Urothelium cell line (cell line): Measurements from ENCODE around the gene TCF4.
A peak's percentile ranks its signal among the peaks of the same experiment; 100 is the strongest.

Source experiments
- DNase-seq: peaks from one replicate; pipeline ENCODE4 v3.0.0; 2011; ENCODE audit warnings: low spot score, mixed read lengths
- FAIRE-seq: peaks from 2 replicates; lab custom pipeline; 2011; peaks lifted over from hg19 to GRCh38; lab: Jason Lieb, UNC

TCF4 gene

DNA sequence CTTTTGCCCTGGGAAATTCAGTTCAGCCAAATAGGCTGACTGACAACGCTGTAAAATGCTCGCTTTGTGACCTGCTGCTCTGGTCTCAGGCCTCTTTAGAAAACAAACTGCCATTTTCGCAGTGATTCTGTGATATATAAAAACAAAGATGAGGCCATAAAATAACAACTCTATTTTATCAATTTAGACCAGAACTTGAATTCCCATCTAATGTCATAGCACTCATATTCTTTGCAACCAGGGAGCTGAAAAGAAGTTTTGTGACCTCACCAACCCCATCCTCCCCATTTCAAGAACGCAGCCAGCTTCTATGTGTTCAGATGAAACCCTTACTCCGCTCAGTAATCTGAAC is 40.3 kb downstream of the TCF4 start:
- DNase-seq (no peak), FAIRE-seq (no peak)

DNA sequence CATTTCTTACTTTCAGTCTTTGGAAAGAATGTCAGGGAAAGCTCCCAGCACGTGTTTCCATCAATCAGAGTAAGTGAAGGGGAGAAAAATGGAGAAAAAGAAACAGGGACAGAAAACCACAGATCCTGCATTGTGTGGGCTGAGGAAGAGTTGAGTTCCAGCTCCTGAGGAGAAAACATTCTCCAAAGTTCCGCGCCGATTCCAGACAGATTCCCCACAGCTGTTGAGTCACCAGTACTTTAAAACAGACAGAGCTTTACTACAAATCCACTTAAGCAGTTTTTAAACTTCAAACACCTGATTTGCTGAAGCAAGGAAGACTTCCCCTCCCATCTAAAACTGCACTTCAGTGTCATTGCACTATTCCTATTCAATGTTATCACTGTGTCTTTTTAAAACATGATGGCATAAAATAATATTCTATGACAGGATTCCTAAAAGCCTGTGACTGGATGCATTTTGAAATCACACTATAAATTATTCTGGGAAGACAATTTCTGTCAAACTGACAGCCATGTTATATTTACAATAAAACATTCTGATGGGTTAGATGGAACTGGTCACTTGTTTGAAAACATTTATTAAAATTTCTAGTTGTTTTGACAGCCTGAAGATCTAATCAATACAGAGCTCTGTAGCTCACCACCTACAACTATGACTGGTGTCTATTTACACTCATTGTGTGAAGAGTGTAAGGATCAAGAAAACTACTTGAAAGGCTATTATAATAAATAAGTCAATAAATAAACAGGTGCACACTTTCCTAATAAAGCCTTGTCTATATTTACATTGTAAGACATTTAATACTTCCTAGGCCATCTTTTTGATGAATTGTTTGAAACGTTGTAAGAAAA is 40.9 kb downstream of the TCF4 start:
- FAIRE-seq (no peak), DNase-seq (peak; percentile 3)

DNA sequence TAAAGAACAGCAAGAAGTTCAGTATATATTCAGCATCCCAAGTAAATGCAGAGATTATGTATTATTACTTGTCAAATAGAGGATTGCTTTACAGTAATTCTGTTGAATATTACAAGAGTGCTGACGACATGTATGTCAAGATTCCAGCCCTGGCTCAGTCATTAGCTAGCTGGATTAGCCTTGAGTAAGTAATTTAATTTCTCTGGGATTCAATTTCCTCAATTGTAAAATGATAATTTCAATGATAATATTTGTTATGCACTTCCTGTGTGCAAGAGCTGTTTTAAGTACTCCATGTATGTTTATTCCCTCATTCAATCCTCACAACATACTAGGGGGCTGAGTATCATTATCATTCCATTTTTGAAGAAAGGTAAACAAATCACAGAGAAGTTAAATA is 44.0 kb downstream of the TCF4 start:
- DNase-seq (no peak), FAIRE-seq (no peak)

DNA sequence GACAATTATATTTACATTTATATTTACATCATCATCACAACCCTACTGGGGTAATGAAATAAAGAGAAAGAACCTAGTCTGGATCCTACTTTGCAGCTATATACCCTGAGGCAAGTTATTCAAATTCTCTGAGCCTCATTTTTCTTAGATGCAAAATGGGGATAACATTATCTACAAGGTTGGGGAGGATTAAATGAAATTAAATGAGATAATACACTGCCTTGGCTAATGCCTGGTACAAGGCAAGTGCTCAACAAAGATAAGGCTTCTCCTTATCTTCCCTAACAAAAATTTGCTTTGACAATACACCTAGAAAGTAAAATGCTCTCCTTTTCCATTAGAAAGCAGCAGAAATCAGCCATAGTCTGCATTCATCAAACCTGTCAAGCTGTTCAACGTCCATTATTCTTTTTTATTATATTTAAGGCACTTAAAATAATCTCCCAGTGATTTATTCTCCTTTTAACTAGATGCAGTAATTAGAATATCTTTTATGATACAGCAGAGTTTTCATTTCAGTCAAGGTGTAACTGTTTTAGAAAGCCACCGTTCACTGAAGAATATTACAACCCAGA is 44.8 kb downstream of the TCF4 start:
- no peak for DNase-seq

DNA sequence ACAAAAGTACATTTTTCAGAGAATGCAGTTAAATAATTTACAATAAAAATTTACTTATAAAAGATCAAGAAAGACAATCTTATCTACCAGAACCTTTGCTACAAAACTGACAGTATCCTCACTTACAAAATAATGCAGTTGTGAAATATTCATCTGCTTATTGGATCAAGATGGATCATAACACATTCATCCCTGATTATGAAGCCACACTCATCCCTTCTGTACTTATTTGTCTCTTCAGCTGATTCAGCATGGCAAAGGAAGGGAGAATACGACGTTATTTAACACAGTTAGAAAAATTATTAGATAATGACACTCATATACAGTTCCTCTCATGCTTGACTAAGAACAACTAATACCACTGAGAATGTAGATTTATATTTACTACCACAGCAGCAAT is 46.4 kb downstream of the TCF4 start:
- DNase-seq, result no peak
- no peak for FAIRE-seq

More for the DNA sequence above, 44.8 kb downstream of the TCF4 start:
- no peak for FAIRE-seq

DNA sequence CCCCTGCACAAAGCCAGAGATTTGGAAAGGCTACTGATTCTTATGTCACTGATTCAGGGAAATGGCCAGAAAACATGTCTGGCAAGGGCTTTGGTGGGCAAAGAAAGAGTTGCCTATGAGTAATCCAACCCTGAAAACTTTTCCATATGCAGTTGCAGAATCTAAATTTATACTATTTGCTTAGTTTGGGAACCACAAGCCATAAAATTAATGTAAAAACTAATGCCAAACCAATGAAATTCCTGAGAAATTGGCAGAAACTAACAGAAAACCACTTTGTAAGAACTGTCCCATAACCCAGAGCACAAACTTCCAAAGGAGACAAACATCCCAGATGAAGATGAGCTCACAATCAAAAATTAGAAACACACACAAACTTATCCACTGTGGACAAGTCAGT is 48.8 kb downstream of the TCF4 start:
- no peak for FAIRE-seq
- no peak for DNase-seq

DNA sequence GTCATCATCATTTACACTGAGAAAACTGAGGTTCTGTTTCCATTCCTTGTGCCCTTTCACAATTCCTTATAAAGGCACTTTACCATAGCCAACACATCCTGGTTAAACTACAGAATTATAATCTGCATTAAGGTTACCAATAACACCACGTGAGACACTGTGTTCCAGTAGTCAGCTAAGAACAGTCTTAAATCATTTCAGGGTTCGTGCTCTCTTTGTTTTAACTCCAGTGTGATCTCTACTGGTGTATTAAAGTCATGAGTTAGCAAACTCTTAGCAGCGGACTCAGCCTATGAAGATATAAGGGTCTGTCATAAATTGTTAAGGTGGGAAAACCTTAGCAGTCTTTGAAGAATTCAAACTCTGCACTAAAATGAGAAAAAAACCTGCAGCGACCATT is 53.0 kb downstream of the TCF4 start:
- no peak for FAIRE-seq
- DNase-seq, result no peak

DNA sequence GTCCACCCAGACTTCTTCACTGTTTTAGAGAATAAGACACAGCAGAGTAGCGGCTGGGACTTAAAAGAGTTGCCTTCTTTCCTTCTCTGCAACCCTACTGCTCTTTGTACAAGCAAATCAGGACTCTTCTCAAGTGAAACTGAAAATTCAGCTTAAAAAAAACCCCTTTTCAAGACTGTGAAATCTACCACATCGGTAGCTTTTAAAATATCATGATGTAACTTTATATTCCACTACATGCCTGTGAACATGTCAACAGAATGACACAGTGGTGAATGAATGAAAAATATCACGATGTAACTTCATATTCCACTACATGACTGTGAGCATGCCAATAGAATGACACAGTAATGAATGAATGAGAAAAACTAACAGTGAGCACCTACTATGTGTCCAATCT is 53.4 kb downstream of the TCF4 start:
- DNase-seq (no peak), FAIRE-seq (no peak)

DNA sequence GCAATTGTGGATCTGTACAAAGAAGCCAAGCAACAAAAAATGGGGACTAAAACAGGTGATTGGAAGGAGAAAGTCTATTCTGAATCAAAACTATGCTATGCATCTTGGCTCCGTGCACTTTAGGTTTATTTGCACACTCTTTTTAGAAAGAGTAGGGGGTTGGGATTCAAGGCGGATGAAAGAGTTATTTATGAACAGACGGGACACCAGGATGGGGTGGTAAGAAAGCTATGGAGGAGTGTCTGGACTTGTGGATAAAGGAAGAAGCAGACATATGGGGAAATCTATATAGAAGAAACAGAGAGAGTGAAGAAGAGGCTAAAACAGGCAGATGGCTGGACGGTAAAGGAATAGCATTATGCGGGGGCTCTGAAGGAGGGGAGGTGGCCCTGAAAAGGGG is 57.8 kb downstream of the TCF4 start:
- FAIRE-seq, result no peak
- DNase-seq, result no peak

DNA sequence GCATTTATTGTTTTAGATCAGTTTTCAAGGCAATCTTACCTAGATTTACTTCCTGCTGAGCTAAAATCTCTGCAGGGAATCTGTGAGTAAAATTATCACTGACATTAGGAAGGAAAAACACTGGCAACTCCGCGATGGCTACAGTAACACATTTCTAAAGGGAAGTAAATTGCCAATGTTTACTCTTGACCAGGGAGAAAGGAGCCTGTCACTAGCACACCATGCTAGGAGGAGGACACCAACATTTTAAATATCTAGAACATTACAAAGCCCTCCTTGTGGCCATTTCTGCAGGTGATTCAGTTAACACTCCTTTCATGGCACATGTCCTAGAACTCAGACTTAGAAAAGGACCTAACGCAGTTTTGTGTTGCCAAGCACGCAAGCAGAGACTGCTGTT is 58.4 kb downstream of the TCF4 start:
- no peak for FAIRE-seq

DNA sequence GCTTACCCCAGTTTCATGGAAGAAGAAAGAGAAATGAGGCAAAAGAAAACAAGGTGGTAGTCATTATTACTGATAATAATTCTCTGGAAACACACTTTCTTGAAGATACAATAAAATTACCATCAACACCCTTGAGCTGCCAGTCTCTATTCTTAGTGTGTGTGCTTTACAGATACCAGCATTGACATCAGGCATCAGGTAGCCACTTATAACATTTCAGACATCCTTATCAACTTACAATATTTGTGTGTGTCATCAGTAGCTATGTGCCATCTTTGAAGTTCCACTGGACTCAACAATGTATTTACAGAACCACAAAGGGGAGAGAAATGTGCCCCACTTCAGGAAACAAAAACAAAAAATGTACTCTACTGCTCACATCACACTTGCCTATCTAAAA is 62.1 kb downstream of the TCF4 start:
- FAIRE-seq (no peak), DNase-seq (no peak)

More for the DNA sequence above, 58.4 kb downstream of the TCF4 start:
- DNase-seq, result no peak

DNA sequence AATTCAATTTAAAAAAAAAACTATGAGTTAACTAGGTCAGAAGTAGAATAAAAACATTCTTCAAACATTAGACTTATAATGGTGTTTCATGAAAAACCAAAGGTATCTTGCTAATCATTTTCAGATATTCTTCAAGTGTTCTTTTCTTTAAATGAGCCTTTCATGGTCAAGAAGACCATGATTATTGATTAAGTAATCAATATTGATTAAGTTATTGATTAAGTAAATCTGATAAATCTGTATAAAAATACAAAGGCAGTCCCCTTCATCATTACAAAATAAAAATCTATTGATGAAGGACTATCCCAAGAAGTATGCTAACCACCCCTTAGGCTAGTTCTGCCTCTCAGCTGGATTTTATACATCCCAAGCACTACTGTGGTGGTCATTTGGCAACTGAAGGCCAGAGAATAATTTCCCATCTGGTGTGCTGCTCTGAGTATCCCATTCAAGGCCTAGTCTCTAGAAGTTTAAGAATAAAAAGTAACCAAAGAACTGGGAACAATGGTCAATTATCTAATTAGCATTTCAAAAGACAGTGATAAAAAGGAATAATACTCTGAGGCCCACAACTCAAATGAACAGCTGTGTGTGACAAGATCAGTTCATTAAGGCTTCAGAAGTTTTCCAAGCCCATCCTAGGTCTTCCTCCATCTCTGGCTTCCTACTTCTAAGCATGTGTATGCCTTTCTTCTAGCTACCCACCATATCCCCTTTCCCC is 63.5 kb downstream of the TCF4 start:
- no peak for FAIRE-seq
- DNase-seq, result no peak

DNA sequence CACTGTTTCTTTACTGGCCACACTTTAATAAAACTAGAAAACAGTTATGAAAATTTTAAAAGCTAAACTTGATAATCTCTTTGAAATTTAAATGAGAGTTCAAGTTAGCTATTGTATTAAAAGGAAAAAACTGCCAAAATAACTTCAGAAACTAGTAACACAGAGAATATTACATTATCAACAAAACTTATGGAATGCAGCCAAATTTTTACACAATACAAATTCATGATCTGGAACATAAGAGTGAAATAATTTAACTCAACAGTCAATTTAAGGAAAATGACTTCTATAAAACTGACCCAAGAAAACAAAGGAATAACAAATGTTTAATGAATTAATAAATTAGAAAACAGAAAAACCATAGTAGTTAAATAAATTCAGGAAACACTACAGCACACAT is 65.0 kb downstream of the TCF4 start:
- no peak for FAIRE-seq

DNA sequence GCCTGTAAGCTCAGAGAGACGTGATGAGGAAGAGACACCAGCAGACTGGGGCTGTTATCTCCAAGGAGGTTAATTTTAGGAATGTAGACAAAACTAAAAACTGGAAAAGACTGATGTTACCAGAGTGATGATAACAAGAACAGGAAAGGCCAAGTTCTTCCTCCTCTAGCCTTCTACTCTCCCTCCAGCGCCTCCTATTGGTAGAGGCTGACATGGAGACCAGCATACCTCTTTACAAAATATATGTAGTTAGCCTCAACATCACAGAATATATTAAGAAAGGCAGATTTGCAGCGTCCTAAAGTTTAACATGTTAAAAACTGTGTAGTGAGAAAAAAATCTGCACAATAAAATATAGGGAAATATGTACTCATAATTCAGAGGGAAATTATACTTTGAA is 66.0 kb downstream of the TCF4 start:
- FAIRE-seq (no peak), DNase-seq (no peak)

More for the DNA sequence above, 65.0 kb downstream of the TCF4 start:
- no peak for DNase-seq

DNA sequence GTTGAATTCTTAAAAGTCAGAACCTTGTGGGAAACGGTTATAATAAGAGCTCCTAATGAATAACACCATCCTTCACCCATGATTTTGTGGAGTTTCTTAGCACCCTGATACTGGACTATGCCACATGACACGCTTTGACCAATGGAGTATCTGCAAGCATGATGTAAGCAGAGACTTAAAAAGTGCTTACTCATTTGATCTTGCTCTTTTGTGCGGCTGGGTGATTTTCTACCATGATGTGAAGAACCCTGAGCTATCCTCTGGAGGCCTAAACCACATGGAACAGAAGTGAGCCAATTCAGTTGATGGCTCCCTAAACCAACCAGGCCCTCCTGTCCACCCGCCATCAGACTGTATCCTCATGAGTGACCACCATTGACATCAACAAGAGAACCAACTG is 70.9 kb downstream of the TCF4 start:
- FAIRE-seq (no peak), DNase-seq (no peak)

DNA sequence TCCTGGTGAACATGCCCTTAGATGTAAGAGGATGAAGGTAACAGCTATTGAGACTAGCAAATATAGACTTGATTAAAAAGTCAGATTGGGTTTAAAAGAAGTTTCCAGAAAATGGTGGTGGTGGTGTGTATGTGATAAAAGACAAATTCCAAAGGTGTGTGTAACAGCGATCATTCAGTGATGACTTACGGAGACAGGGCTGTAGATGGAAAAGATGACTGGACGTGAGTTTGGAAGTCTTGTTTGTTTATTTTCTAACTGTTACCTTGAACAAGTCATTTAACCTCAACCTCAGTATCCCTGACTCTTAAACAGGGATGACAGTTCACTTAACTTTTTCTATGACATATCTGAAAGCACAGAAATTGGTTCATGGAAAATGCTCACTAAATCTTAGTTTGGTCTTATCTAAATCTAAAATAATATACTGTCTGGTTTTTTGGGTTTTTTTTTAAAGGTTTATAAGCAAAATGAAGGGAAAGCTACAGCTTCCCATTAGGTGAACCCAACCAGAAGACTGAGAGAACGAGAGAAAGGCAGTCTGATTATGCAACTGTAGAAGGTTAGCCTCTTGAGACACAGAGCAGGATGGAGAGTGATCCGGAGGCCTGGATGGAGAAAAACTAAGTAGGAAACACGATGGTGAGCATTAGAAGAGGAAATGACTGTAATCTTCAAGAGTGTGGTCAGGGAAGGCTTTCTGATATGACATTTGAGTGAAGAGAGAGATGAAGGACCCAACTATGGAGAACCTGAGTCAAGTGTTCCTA is 71.9 kb downstream of the TCF4 start:
- no peak for DNase-seq
- FAIRE-seq, result no peak

DNA sequence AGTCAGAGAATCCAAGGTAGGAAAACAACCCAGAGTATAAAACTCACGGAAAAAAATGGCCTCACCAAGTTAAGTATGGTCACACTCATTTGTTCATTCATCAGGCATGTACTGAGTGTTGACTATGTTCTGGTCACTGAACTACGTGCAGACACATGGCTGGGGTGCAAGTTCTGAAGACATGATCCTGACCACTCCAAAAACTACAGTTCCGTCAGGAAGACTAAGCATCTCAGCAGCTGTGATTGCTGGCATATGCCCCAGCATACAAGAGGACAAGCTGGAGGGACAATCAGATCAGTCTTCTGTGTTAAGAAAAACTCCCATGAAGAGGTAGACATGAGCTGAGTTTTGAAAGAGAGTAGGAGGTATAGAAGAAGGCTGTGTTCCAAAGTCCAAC is 72.8 kb downstream of the TCF4 start:
- no peak for FAIRE-seq
- no peak for DNase-seq

DNA sequence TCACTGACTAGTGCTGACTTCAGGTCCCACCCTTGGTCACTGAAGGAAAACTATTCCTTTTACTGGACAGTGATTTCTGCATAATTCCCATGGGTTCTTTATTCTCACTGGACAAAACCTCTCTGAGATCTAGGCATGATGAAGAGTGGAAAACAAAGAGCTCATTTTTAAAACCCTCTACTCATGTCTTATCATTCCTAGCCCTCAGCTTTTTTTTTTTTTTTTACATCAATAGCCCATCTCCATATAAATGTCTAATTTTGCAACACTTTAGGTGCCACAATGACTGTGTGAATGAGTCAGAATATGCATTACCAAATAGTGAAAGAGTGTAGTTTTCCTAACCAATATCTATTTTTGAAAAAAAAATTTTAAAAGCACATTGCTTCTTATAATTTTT is 74.8 kb downstream of the TCF4 start:
- no peak for FAIRE-seq
- DNase-seq, result no peak

DNA sequence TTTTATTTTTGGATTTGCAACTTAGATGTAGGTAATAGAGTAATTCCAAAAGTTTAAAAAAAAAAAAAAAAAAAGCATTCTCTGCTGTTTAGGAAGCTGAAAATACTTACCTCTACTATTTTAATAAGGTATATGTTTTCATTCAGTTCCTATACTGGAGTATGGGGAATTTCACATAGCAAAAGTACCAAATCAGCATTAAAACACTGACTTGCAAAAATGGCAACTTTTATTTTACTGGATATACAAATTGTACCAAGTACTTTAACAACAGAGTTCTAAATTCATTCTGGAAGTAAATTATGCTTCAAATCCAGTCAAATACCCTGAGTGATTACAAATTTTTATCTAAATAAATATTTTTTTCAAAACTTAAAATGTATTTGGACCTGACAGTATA is 76.7 kb downstream of the TCF4 start:
- FAIRE-seq (no peak), DNase-seq (no peak)

DNA sequence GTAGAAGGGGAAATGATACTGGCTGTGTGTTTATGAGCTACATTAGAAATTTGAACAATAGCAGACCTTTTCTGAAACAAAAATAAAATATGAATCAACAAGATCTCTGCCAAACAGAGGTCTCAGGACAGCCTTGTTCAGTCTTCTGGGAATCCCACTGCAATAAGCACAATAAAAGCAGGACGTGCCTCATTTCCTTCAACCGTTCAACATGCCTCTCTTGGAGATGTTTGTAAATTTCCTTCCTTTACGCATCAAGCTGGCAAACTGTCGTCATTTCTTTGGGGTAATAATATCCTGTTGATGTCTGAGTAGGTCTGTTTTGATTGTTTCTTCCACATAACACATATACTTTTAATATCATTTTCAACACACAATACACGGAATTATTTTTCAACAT is 77.2 kb downstream of the TCF4 start:
- FAIRE-seq, result no peak
- DNase-seq, result no peak

DNA sequence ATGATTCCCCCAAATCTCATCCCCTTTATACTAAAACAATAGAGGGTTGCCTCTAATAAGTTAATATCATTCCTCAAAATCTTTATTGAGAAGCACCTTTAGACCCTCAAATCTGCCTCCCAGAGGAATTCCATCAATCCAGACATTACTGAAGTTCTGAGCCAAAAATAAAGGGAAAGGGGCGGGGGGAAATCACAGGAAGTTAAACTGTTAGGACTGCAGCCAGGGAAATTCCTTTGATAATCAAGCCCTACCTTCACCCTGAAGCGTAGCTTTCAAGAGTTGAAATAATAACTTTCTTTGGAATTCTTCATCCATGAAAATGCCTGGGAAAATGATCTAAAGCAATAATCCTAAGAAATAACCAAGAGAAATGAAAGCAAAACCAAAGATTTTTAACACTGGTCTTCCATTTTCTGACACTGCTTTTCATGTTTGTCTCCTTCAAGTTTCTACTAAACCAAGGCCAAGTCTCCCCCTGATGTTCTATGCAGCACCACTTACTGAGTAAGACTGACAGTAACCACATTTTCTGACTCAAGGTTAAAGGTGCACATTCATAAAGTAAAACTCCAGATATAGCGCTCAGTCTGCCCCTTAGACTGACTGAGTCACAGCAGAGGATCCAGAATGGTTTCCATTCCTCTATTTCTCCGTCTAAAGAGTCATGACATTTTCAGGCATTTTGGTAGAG is 78.2 kb downstream of the TCF4 start:
- DNase-seq (peak; percentile 23), FAIRE-seq (no peak)
